HEK293T (cell line): ENCODE data around the gene MFSD2A.

Source experiments
- ARNT ChIP-seq: fragments of 450-650 bp; IDR thresholded peaks from 2 replicates; pipeline ENCODE4 v1.6.1; 2017; ENCODE audit warnings: mild to moderate bottlenecking
- BHLHE40 ChIP-seq: fragments of 450-650 bp; IDR thresholded peaks from 2 replicates; pipeline ENCODE4 v1.6.1; 2016; ENCODE audit warnings: mild to moderate bottlenecking, moderate library complexity, borderline replicate concordance
- CTBP1 ChIP-seq: fragments of 450-650 bp; IDR thresholded peaks from 2 replicates; pipeline ENCODE4 v1.6.1; 2016; ENCODE audit warnings: borderline replicate concordance
- FOXA1 ChIP-seq: fragments of 450-650 bp; IDR thresholded peaks from 2 replicates; pipeline ENCODE4 v1.6.1; 2016; ENCODE audit warnings: mild to moderate bottlenecking
- L3MBTL2 ChIP-seq: fragments of 450-650 bp; conservative IDR thresholded peaks from 2 replicates; pipeline ENCODE4 v1.6.1; 2016; ENCODE audit warnings: mild to moderate bottlenecking
- LEF1 ChIP-seq: fragments of 450-650 bp; IDR thresholded peaks from 2 replicates; pipeline ENCODE4 v1.6.1; 2017; ENCODE audit warnings: mild to moderate bottlenecking, borderline replicate concordance
- SP1 ChIP-seq: fragments of 450-650 bp; IDR thresholded peaks from 2 replicates; pipeline ENCODE4 v1.6.1; 2017
- SUZ12 ChIP-seq: fragments of 450-650 bp; IDR thresholded peaks from 2 replicates; pipeline ENCODE4 v1.6.1; 2016; ENCODE audit warnings: mild to moderate bottlenecking
- TARDBP ChIP-seq: fragments of 450-650 bp; IDR thresholded peaks from 2 replicates; pipeline ENCODE4 v1.6.1; 2016
- ZNF384 ChIP-seq: fragments of 450-650 bp; IDR thresholded peaks from 2 replicates; pipeline ENCODE4 v1.6.1; 2016

- TF ChIP-seq SUZ12 (no peak), BHLHE40 (no peak), TARDBP (no peak), L3MBTL2 (no peak), SP1 (no peak), CTBP1 (no peak), ARNT (no peak), ZNF384 (no peak), FOXA1 (no peak), LEF1 (no peak)
Measured at GRCh38 chr1:39962450-39962825, 7.5 kb downstream of the MFSD2A start.
